GM18909 (cell line): ENCODE data around the gene RBM39.
A peak's percentile ranks its signal among the peaks of the same experiment; 100 is the strongest.
"Not testable (repeated sequence)": the region's sequence is repeated elsewhere in the genome, so short reads cannot be mapped to it uniquely, and the experiment has no call there.

ENCODE experiments used
- ATAC-seq: cut with Tn5 transposase; IDR thresholded peaks from one replicate; pipeline ENCODE4 v1.9.1; 2021; ENCODE audit warnings: mild to moderate bottlenecking; ENCODE audit not compliant: unreplicated experiment, poor library complexity

The RBM39 gene

DNA sequence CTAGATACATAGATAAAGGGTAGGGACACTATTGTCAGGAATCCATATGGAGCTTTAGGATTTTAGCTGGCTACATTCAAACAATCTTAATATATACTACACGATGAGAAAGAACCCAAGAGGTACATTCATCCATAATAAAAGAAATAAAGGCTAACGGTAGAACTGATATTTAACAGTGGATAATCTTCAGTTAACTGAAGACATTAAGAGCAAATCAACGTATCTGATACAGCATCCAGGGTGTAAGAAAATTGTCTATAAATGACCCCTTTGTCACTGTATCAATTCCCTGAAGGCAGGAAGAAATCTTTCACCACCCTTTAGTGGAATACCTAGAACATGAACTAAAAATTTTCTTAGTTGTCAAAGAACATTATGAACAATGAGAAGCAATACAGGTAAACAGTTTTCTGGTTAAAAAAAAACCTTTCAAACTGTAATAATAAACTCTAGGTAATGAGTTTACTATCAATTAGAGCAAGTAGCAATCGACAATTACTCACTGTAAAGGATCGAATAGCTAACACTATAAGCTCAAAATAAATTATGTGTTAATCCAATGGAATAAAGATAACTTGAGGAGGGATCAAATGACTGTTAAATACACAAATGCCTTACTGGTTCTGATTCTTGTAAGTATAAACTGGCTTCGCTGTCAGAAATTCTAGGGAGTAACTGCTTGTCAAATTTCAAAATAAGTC is 31.0 kb downstream of the RBM39 start:
- no peak for ATAC-seq

- ATAC-seq = no peak
These were observed 32.0 kb downstream of the RBM39 start for GRCh38 chr20:35710039-35710438.

- no peak for ATAC-seq
These were observed 32.8 kb downstream of the RBM39 start for GRCh38 chr20:35709259-35709658.

- no peak for ATAC-seq
These were observed 33.6 kb downstream of the RBM39 start for GRCh38 chr20:35708502-35708901.

GRCh38 chr20:35706591-35707529 is 35.2 kb downstream of the RBM39 start:
- not testable (repeated sequence) for ATAC-seq

GRCh38 chr20:35705894-35706293 is 36.2 kb downstream of the RBM39 start:
- ATAC-seq = not testable (repeated sequence)

- no peak for ATAC-seq
These were observed 37.4 kb downstream of the RBM39 start for GRCh38 chr20:35704514-35705261.

GRCh38 chr20:35702824-35703695 is 39.0 kb downstream of the RBM39 start:
- ATAC-seq = no peak

- no peak for ATAC-seq
These were observed 39.8 kb downstream of the RBM39 start for GRCh38 chr20:35702051-35702823.

DNA sequence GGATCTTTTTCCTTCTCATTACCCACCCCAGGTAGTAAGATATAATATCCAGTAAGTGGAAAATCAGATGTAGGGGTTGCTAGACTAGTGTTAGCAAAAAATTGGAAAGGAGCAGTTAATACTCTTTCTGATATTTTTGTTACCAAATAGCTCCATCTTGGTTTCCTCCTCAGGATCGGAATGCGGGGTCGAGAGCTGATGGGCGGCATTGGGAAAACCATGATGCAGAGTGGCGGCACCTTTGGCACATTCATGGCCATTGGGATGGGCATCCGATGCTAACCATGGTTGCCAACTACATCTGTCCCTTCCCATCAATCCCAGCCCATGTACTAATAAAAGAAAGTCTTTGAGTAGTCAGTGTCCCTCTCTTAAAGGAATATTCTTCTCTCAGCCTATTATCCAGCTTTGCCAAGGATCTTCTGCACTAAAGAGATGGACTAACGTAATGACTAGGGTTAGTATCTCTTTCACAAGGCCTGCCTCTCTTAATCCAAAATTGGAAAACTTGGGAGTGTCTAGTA is 41.4 kb downstream of the RBM39 start:
- no peak for ATAC-seq

- ATAC-seq = no peak
These were observed 42.0 kb downstream of the RBM39 start for GRCh38 chr20:35699957-35700624.

DNA sequence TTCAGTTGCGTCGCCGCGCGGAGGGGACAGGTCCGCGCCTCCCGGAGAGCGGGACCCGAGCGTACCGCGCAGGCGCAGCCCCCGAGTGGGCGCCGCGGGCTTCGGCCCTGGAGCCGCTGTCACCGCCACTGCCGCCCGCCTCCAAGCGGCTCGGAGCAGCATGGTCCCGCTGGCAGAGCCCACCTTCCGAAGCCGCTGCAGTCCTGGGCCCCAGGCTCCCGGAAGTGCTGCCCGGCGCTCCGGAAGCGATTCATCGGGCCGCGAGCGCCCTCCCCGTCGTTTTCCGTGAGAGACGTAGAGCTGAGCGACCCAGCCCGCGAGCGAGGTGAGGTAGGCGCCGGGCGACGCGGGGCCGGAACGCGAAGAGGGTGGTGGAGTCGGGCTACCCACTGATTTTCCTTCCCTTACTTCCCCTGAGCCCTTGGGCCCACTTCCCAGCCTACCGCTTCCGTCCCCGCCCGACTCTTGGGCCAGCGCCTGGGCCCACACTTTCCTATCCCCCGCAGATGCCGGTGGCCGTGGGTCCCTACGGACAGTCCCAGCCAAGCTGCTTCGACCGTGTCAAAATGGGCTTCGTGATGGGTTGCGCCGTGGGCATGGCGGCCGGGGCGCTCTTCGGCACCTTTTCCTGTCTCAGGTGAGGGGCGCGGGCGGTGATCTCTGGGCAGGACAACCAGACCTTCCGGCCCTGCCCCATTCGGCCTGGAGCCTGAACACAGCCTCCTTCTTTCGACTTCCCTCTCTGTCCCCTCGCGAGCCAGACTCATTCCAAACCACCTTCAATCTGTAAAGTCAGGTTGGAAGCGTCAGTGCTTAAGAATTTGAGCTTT is 42.7 kb downstream of the RBM39 start, which contains the start of the genes NFS1 and ROMO1:
NFS1 (minus strand) TSS at position 226 of the 830 bp plus-strand sequence; CDS start at position 162, 64 bp downstream.
ROMO1 (plus strand) TSS at position 279 of the 830 bp plus-strand sequence; CDS start at position 507, 228 bp downstream.
- ATAC-seq = peak; percentile 80

GRCh38 chr20:35698298-35699126 is 43.5 kb downstream of the RBM39 start:
- ATAC-seq = peak; percentile 29

DNA sequence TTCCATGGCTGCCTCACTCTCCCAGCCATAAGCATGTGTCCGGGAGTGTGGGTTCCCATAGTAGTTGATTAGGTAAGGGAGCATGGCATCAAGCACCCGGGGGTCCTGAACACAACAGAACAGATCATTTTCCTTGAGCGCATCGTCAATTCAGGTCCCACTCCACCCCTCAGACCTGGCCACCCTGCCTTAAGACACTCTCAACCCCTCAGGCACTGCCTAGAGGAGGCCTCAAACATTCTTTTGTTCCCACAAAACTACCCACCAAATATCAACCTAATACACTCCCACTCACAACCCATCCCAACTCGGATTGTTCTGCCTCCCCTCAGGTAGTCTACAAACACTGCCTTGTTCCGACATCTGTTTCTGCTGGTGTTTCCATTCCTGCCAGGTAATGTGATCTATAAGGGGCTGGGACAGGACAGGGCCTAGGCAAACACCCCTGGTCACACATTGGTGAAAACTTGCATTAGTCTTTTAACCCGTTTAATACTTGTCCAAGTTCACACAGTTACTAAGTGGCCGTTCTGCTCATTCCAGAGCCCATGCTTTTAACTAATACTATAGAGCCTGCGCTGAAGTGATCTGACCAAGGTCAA is 44.3 kb downstream of the RBM39 start:
- no peak for ATAC-seq

- ATAC-seq = no peak
These were observed 46.1 kb downstream of the RBM39 start for GRCh38 chr20:35695978-35696377.

GRCh38 chr20:35695245-35695749 is 46.8 kb downstream of the RBM39 start:
- no peak for ATAC-seq
